A673 (cell line): Measurements from ENCODE around the gene PIGU. TPM values are rescaled to one million over a fixed set of nuclear protein-coding genes. Genes with fewer than 3 reads are reported as not detected.
"Not testable (repeated sequence)": the region's sequence is repeated elsewhere in the genome, so short reads cannot be mapped to it uniquely, and the experiment has no call there.

ENCODE experiments used
- BruUV-seq: library from RNA; stranded (reverse); fragments of 400-500 nt; replicated peaks from 2 replicates; lab custom pipeline; 2021; lab: Mats Ljungman, UMichigan
- CTCF ChIA-PET: fragments of 300-600 bp; sonication (Branson Sonifier 250); formaldehyde crosslinking; loops from one replicate; lab custom pipeline; 2022; ENCODE audit warnings: antibody characterized with exemption; lab: Charles Lee
- POLR2A ChIA-PET: fragments of 300-600 bp; sonication (Branson Sonifier 250); formaldehyde crosslinking; loops from one replicate; lab custom pipeline; 2022; ENCODE audit warnings: antibody characterized with exemption; ENCODE audit not compliant: low non-redundant PET; lab: Charles Lee
- DNase-seq: peaks from one replicate; pipeline ENCODE4 v3.0.0-alpha.2; 2015; ENCODE audit warnings: low spot score
- H3K27ac ChIP-seq: fragments of 200-600 bp; sonication (generic); 2 replicates; pipeline ENCODE4 v1.5.1; 2016; ENCODE audit warnings: mixed run types, low read depth, mild to moderate bottlenecking, mixed read lengths, antibody characterized with exemption, low read length; ENCODE audit not compliant: poor library complexity, severe bottlenecking
- H3K27me3 ChIP-seq: fragments of 200-600 bp; sonication (generic); replicated peaks from 2 replicates; pipeline ENCODE4 v1.6.1; 2017; ENCODE audit warnings: mixed run types, low read depth, mild to moderate bottlenecking, mixed read lengths, antibody characterized with exemption, low read length; ENCODE audit not compliant: insufficient read depth, poor library complexity
- H3K36me3 ChIP-seq: fragments of 200-600 bp; sonication (generic); 2 replicates; pipeline ENCODE4 v1.6.1; 2016; ENCODE audit warnings: mixed run types, mild to moderate bottlenecking, mixed read lengths, antibody characterized with exemption, low read length; ENCODE audit not compliant: insufficient read depth, poor library complexity, severe bottlenecking
- H3K4me1 ChIP-seq: fragments of 200-600 bp; sonication (generic); 2 replicates; pipeline ENCODE4 v1.6.1; 2017; ENCODE audit warnings: mixed run types, mild to moderate bottlenecking, mixed read lengths, antibody characterized with exemption, low read length; ENCODE audit not compliant: insufficient read depth, poor library complexity, severe bottlenecking
- H3K4me3 ChIP-seq: fragments of 200-600 bp; sonication (generic); 2 replicates; pipeline ENCODE4 v1.5.1; 2016; ENCODE audit warnings: low read depth, mixed run types, mild to moderate bottlenecking, mixed read lengths, low read length; ENCODE audit not compliant: poor library complexity, severe bottlenecking
- H3K9me3 ChIP-seq: fragments of 200-600 bp; sonication (generic); 2 replicates; pipeline ENCODE4 v1.6.1; 2016; ENCODE audit warnings: mixed run types, low read depth, mild to moderate bottlenecking, mixed read lengths, antibody characterized with exemption, low read length; ENCODE audit not compliant: poor library complexity, severe bottlenecking
- EZH2 ChIP-seq: fragments of 200-600 bp; sonication (generic); IDR thresholded peaks from 2 replicates; pipeline ENCODE4 v1.6.1; 2017; ENCODE audit warnings: borderline replicate concordance, low read depth, mild to moderate bottlenecking, mixed read lengths, antibody characterized with exemption, low read length; ENCODE audit not compliant: poor library complexity, severe bottlenecking
- intact Hi-C: fragments of 100-400 bp; cut with micrococcal nuclease; formaldehyde crosslinking; loops from one replicate; pipeline ENCODE4 v1.10.0; 2022; ENCODE audit not compliant: unreplicated experiment
- total RNA-seq: library from RNA; stranded (reverse); gene quantifications from 2 replicates; pipeline ENCODE4 v1.2.3, GENCODE V29; 2021
- TF ChIP-seq, protein P1 (sequence below): fragments of 300-800, 200-600 bp; sonication (generic); conservative IDR thresholded peaks from 2 replicates; pipeline ENCODE4 v1.5.1; 2017; ENCODE audit warnings: low read depth, mild to moderate bottlenecking, antibody characterized with exemption, low read length, moderate library complexity, mixed read lengths

Gene PIGU
- total RNA-seq, 1 experiment from 2014 or later, result 31.4 TPM

- no TSS peak for BruUV-seq
- Histone ChIP-seq H3K36me3 (peaks cover 13% of the 10 kb centered on the region), H3K27ac (peak overlapping the region; percentile 87), H3K4me3 (peak overlapping the region; percentile 91), H3K9me3 (no peaks in the 10 kb centered on the region), H3K4me1 (peaks cover 3% of the 10 kb centered on the region), H3K27me3 (no peaks in the 10 kb centered on the region)
- intact Hi-C loops, result loop anchor here (5.0 to 10.0 kb wide), 2 partner anchors 213 to 320 kb away; partner anchors contain the start of gene AHCY
- no peak for TF ChIP-seq EZH2
- TF ChIP-seq, protein P1, sequence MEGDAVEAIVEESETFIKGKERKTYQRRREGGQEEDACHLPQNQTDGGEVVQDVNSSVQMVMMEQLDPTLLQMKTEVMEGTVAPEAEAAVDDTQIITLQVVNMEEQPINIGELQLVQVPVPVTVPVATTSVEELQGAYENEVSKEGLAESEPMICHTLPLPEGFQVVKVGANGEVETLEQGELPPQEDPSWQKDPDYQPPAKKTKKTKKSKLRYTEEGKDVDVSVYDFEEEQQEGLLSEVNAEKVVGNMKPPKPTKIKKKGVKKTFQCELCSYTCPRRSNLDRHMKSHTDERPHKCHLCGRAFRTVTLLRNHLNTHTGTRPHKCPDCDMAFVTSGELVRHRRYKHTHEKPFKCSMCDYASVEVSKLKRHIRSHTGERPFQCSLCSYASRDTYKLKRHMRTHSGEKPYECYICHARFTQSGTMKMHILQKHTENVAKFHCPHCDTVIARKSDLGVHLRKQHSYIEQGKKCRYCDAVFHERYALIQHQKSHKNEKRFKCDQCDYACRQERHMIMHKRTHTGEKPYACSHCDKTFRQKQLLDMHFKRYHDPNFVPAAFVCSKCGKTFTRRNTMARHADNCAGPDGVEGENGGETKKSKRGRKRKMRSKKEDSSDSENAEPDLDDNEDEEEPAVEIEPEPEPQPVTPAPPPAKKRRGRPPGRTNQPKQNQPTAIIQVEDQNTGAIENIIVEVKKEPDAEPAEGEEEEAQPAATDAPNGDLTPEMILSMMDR, result no peak
- ChIA-PET CTCF (interaction anchor here (3.0 kb wide), 1 partner anchor 202 kb away, joined by 26 read pairs; no protein-coding TSS in a partner anchor), POLR2A (interaction anchor here (0.5 to 0.6 kb wide), 2 partner anchors 88 to 227 kb away, joined by 3 to 7 read pairs; no protein-coding TSS in a partner anchor)
- DNase-seq, result no peak
Observed at GRCh38 chr20:34514897-34515483, 161.9 kb downstream of the PIGU start.

DNA sequence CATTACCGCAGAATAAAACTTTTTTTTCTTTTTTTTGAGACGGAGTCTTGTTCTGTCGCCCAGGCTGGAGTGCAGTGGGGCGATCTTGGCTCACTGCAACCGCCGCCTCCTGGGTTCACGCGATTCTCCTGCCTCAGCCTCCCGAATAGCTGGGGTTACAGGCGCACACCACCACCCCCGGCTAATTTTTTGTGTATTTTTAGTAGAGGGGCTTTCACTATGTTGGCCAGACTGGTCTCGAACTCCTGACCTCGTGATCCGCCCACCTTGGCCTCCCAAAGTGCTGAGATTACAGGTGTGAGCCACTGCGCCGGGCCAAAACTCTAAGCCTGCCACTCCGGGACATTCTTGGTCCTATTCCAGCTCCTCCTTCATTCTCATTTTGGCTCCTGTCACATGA is 162.9 kb downstream of the PIGU start:
- POLR2A ChIA-PET, BruUV-seq, H3K9me3 ChIP-seq, H3K36me3 ChIP-seq, DNase-seq, H3K4me3 ChIP-seq, H3K27me3 ChIP-seq, CTCF ChIA-PET, H3K4me1 ChIP-seq, H3K27ac ChIP-seq: not testable (repeated sequence)
- intact Hi-C loops, result loop anchor here (10.0 kb wide), 1 partner anchor 319 kb away; no protein-coding TSS in a partner anchor

DNA sequence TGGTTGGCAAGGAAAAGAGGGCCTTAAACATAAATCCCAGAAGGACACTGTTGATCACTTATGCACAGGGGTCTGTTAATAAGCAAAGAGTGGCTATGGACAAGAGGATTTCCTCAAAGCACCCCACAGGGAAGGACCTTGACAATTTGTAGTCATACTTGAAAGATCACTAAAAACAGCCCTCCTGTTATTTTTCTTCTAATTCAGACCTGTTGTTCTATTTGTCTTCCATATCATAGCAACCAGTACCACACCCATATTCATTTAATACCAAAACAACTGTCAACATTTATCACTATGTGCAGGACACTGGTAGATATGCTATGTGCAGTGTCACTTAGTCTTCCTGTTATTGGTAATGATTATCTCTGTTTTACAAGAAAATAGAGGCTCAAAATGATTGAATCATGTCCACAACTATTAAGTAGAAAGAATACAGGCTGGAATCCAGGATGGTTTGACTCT is 163.9 kb downstream of the PIGU start:
- intact Hi-C loops, result loop anchor here (10.0 kb wide), 1 partner anchor 318 kb away; no protein-coding TSS in a partner anchor
- H3K27me3 ChIP-seq, result no peaks in the 10 kb centered on the region
- TF ChIP-seq, protein P1, result no peak
- no peak for TF ChIP-seq EZH2
- no TSS peak for BruUV-seq
- H3K27ac ChIP-seq, result no peak overlapping the region
- H3K36me3 ChIP-seq, result peaks cover 15% of the 10 kb centered on the region
- peaks cover 3% of the 10 kb centered on the region for H3K4me1 ChIP-seq
- no peaks in the 10 kb centered on the region for H3K9me3 ChIP-seq
- CTCF ChIA-PET, result no interaction called here
- no peak overlapping the region for H3K4me3 ChIP-seq
- no peak for DNase-seq
- POLR2A ChIA-PET, result no interaction called here
